ENCODE data around the gene TPP1. TPM values are rescaled to one million over a fixed set of nuclear protein-coding genes. Genes with fewer than 3 reads are reported as not detected.

Gene TPP1
- total RNA-seq, 1 experiment from 2014 or later: 71.5 TPM

DNA sequence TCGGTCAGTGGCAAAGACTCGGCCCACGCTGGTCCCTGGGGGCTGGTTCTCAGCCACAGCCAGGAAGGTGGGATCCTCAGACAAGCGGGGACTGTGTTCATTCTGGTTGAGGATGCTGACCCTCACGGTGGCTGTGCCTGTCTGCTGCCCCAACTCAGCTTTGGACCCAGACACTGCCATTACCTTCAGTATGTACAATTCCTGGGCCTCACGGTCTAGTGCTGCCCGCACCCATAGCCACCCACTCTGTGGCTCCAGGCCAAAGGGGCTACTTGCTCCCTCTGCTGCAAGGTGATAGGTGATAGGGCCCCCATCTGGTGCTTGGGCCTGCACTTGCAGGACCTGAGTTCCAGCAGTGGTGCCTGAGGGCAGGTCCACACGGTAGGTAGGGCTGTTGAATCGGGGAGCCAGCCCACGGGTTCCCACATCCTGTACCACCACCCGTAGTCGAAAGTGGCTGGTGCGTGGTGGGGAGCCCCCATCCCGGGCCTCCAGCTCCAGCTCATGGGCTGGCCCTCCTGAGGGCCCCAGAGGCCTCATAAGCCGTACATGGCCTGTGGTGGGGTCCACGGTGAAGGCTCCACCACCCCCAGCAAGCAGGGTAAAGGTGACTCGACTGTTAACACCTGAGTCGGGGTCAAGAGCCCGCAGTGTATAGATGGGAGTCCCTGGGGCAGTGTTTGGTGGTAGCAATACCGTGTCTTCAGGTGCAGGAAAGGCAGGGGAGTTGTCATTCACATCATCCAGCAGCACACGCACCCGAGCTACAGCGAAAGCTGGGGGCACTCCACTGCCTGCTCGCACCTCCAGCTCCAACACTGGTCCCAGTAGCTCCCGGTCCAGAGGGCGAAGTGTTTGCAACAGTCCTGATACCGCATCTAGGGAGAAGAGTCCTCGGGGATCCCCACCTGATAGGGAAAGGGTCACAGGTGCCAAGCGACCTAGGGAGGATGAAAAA is 13.2 kb upstream of the TPP1 start:
- Mint-ChIP-seq H3K36me3 (ENCODE audit: insufficient read depth, unreplicated experiment) (peaks cover 5% of the 10 kb centered on the region), H3K9me3 (ENCODE audit: low read depth, unreplicated experiment) (no peaks in the 10 kb centered on the region), H3K27ac (ENCODE audit: unreplicated experiment) (no peak overlapping the region), H3K27me3 (ENCODE audit: unreplicated experiment) (peaks cover 23% of the 10 kb centered on the region), H3K4me3 (ENCODE audit: low read depth, unreplicated experiment) (no peak overlapping the region), H3K4me1 (ENCODE audit: low read depth, unreplicated experiment) (no peaks in the 10 kb centered on the region)
- intact Hi-C loops (cut with micrococcal nuclease; ENCODE audit: unreplicated experiment): no loop called here
- no peak for TF ChIP-seq CTCF (IDR thresholded peaks at IDR 0.05; ENCODE audit: unreplicated experiment)
- no peak for DNase-seq
- BruUV-seq (replicated peaks): no TSS peak
- CTCF ChIA-PET: no interaction called here

GRCh38 chr11:6631361-6631890 is 12.2 kb upstream of the TPP1 start:
- no peaks in the 10 kb centered on the region for H3K9me3 Mint-ChIP-seq (ENCODE audit: low read depth, unreplicated experiment)
- no peak overlapping the region for H3K27ac Mint-ChIP-seq (ENCODE audit: unreplicated experiment)
- intact Hi-C loops (cut with micrococcal nuclease; ENCODE audit: unreplicated experiment): no loop called here
- CTCF ChIA-PET: no interaction called here
- no peak overlapping the region for H3K4me3 Mint-ChIP-seq (ENCODE audit: low read depth, unreplicated experiment)
- no peak for DNase-seq
- H3K4me1 Mint-ChIP-seq (ENCODE audit: low read depth, unreplicated experiment): no peaks in the 10 kb centered on the region
- peaks cover 5% of the 10 kb centered on the region for H3K36me3 Mint-ChIP-seq (ENCODE audit: insufficient read depth, unreplicated experiment)
- H3K27me3 Mint-ChIP-seq (ENCODE audit: unreplicated experiment): peaks cover 32% of the 10 kb centered on the region
- BruUV-seq (replicated peaks): no TSS peak
- no peak for TF ChIP-seq CTCF (IDR thresholded peaks at IDR 0.05; ENCODE audit: unreplicated experiment)

DNA sequence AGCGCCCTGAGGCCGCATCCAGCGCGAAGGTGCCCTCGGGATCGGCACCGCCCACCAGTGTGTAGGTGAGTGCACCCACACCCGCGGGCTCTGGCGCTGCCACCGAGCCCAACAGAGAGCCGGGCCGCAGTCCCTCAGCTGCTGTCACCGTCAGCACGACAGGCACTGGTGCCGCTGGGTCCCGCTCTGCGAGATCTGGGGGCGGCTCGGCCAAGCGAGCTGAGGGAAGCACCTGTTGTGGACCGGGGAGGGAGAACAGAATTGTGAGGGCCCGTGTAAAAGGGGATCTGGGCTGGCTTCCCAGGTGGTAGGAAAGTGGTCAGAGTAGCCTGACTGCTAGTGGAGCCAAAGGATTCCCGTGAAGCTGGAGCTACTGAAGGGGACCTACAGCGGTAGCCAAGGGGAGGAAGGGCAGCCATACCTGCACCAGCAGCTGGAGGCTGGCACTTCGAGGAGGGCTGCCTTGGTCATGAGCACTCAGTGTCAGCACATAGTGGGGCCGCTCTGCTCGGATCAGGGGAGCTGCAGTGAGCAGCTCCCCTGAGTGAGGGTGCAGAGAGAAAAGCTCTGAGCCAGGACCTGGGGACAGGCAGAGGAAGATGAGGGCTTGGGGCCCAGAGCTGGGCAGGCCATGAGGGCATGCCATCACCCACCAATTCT is 11.5 kb upstream of the TPP1 start:
- no TSS peak for BruUV-seq (replicated peaks)
- Mint-ChIP-seq H3K36me3 (ENCODE audit: insufficient read depth, unreplicated experiment) (peaks cover 5% of the 10 kb centered on the region), H3K27ac (ENCODE audit: unreplicated experiment) (no peak overlapping the region), H3K27me3 (ENCODE audit: unreplicated experiment) (peaks cover 39% of the 10 kb centered on the region), H3K4me1 (ENCODE audit: low read depth, unreplicated experiment) (no peaks in the 10 kb centered on the region), H3K4me3 (ENCODE audit: low read depth, unreplicated experiment) (no peak overlapping the region), H3K9me3 (ENCODE audit: low read depth, unreplicated experiment) (no peaks in the 10 kb centered on the region)
- intact Hi-C loops (cut with micrococcal nuclease; ENCODE audit: unreplicated experiment): no loop called here
- CTCF ChIA-PET: no interaction called here
- DNase-seq: no peak
- TF ChIP-seq CTCF (IDR thresholded peaks at IDR 0.05; ENCODE audit: unreplicated experiment): no peak

GRCh38 chr11:6629892-6630631 is 10.8 kb upstream of the TPP1 start:
- BruUV-seq (replicated peaks): no TSS peak
- no peak overlapping the region for H3K4me3 Mint-ChIP-seq (ENCODE audit: low read depth, unreplicated experiment)
- CTCF ChIA-PET: no interaction called here

More at GRCh38 chr11:6629892-6630631, 10.8 kb upstream of the TPP1 start:
- no peak overlapping the region for H3K27ac Mint-ChIP-seq (ENCODE audit: unreplicated experiment)
- TF ChIP-seq CTCF (IDR thresholded peaks at IDR 0.05; ENCODE audit: unreplicated experiment): no peak
- no peak for DNase-seq
- intact Hi-C loops (cut with micrococcal nuclease; ENCODE audit: unreplicated experiment): no loop called here
- no peaks in the 10 kb centered on the region for H3K4me1 Mint-ChIP-seq (ENCODE audit: low read depth, unreplicated experiment)
- peaks cover 39% of the 10 kb centered on the region for H3K27me3 Mint-ChIP-seq (ENCODE audit: unreplicated experiment)
- H3K9me3 Mint-ChIP-seq (ENCODE audit: low read depth, unreplicated experiment): no peaks in the 10 kb centered on the region
- H3K36me3 Mint-ChIP-seq (ENCODE audit: insufficient read depth, unreplicated experiment): peaks cover 5% of the 10 kb centered on the region

Measured in Calu3 (cell line).